GM19328 (cell line): Measurements from ENCODE around the gene FBXO28.
"Not testable (repeated sequence)": the region's sequence is repeated elsewhere in the genome, so short reads cannot be mapped to it uniquely, and the experiment has no call there.

Experiments used
- ATAC-seq: cut with Tn5 transposase; IDR thresholded peaks from one replicate; pipeline ENCODE4 v1.9.1; 2021; ENCODE audit warnings: mild to moderate bottlenecking, moderate library complexity; ENCODE audit not compliant: unreplicated experiment

The FBXO28 gene

GRCh38 chr1:224183591-224184312 lies 69.8 kb downstream of the FBXO28 start:
- ATAC-seq: peak; percentile 38

- no peak for ATAC-seq
These were observed 71.3 kb downstream of the FBXO28 start for GRCh38 chr1:224185208-224185607.

- ATAC-seq: no peak
These were observed 74.4 kb downstream of the FBXO28 start for GRCh38 chr1:224188286-224188685.

- no peak for ATAC-seq
These were observed 75.7 kb downstream of the FBXO28 start for GRCh38 chr1:224189561-224189960.

- no peak for ATAC-seq
These were observed 78.3 kb downstream of the FBXO28 start for GRCh38 chr1:224192082-224192788.

GRCh38 chr1:224193319-224193966 lies 79.5 kb downstream of the FBXO28 start:
- no peak for ATAC-seq

- ATAC-seq: no peak
These were observed 83.1 kb downstream of the FBXO28 start for GRCh38 chr1:224196813-224197600.

GRCh38 chr1:224198572-224198971 lies 84.7 kb downstream of the FBXO28 start:
- ATAC-seq: no peak

GRCh38 chr1:224199679-224200078 lies 85.8 kb downstream of the FBXO28 start:
- no peak for ATAC-seq

GRCh38 chr1:224201383-224201782 lies 87.5 kb downstream of the FBXO28 start:
- ATAC-seq: no peak

- ATAC-seq: no peak
These were observed 87.9 kb downstream of the FBXO28 start for GRCh38 chr1:224201853-224202252.

GRCh38 chr1:224203243-224204016 lies 89.5 kb downstream of the FBXO28 start:
- peak; percentile 55 for ATAC-seq

- ATAC-seq: no peak
These were observed 91.5 kb downstream of the FBXO28 start for GRCh38 chr1:224205438-224205840.

- ATAC-seq: not testable (repeated sequence)
These were observed 92.1 kb downstream of the FBXO28 start for GRCh38 chr1:224205931-224206538.

GRCh38 chr1:224211206-224211962 lies 97.5 kb downstream of the FBXO28 start:
- no peak for ATAC-seq
